ENCODE results near the gene UTP18.
"Not testable (repeated sequence)": the region's sequence is repeated elsewhere in the genome, so short reads cannot be mapped to it uniquely, and the experiment has no call there.

Gene UTP18

GRCh38 chr17:51289696-51290111 lies 29.4 kb downstream of the UTP18 start:
- ChIA-PET CTCF (no interaction called here), POLR2A (no interaction called here)
- no peak for TF ChIP-seq CTCF (IDR thresholded peaks at IDR 0.05; ENCODE audit: control extremely low read depth, extremely low read depth, low read depth, missing control alignments)
- no peak for DNase-seq (ENCODE audit: extremely low spot score)

GRCh38 chr17:51294338-51294737 lies 34.0 kb downstream of the UTP18 start:
- CTCF ChIA-PET; DNase-seq (ENCODE audit: extremely low spot score); POLR2A ChIA-PET: not testable (repeated sequence)

- ChIA-PET CTCF (interaction anchor here (1.1 to 3.8 kb wide), 14 partner anchors 10 to 808 kb away, joined by 3 to 16 read pairs (median 4); no protein-coding TSS in a partner anchor), POLR2A (interaction anchor here (0.6 kb wide), 1 partner anchor 28 kb away, joined by 3 read pairs; no protein-coding TSS in a partner anchor)
- peak; percentile 51 for TF ChIP-seq CTCF (IDR thresholded peaks at IDR 0.05; ENCODE audit: control extremely low read depth, extremely low read depth, low read depth, missing control alignments)
- DNase-seq (ENCODE audit: extremely low spot score), result peak; percentile 18
Observed at GRCh38 chr17:51298508-51299371, 38.4 kb downstream of the UTP18 start.

GRCh38 chr17:51299859-51300258 lies 39.5 kb downstream of the UTP18 start:
- no peak for DNase-seq (ENCODE audit: extremely low spot score)
- CTCF ChIA-PET, result interaction anchor here (1.1 to 3.0 kb wide), 7 partner anchors 13 to 807 kb away, joined by 3 to 16 read pairs (median 5); no protein-coding TSS in a partner anchor
- POLR2A ChIA-PET, result no interaction called here
- no peak for TF ChIP-seq CTCF (IDR thresholded peaks at IDR 0.05; ENCODE audit: control extremely low read depth, extremely low read depth, low read depth, missing control alignments)

GRCh38 chr17:51305182-51305581 lies 44.8 kb downstream of the UTP18 start:
- DNase-seq (ENCODE audit: extremely low spot score), result no peak
- ChIA-PET POLR2A (no interaction called here), CTCF (no interaction called here)
- TF ChIP-seq CTCF (IDR thresholded peaks at IDR 0.05; ENCODE audit: control extremely low read depth, extremely low read depth, low read depth, missing control alignments), result no peak

- DNase-seq (ENCODE audit: extremely low spot score); POLR2A ChIA-PET: not testable (repeated sequence)
- CTCF ChIA-PET, result interaction anchor here (2.4 kb wide), 1 partner anchor 13 kb away, joined by 8 read pairs; no protein-coding TSS in a partner anchor
Observed at GRCh38 chr17:51312003-51312402, 51.7 kb downstream of the UTP18 start.

- POLR2A ChIA-PET, result no interaction called here
- no peak for TF ChIP-seq CTCF (IDR thresholded peaks at IDR 0.05; ENCODE audit: control extremely low read depth, extremely low read depth, low read depth, missing control alignments)
- DNase-seq (ENCODE audit: extremely low spot score), result no peak
- CTCF ChIA-PET, result no interaction called here
Observed at GRCh38 chr17:51319186-51319585, 58.8 kb downstream of the UTP18 start.
